HepG2 (cell line): Measurements from ENCODE around the gene UQCC2. TPM values are rescaled to one million over a fixed set of nuclear protein-coding genes. Genes with fewer than 3 reads are reported as not detected.

Experiments used
- ATAC-seq: fragments of 200-7000 bp; cut with Tn5 transposase; 3 replicates; pipeline ENCODE4 v1.9.1; 2020; ENCODE audit warnings: mild to moderate bottlenecking, moderate library complexity
- BruUV-seq: library from RNA; stranded (reverse); fragments of 400-500 nt; replicated peaks from 2 replicates; lab custom pipeline; 2021; lab: Mats Ljungman, UMichigan
- CTCF ChIA-PET: fragments of 300-600 bp; formaldehyde crosslinking; extraction: SDS; loops from one replicate; lab custom pipeline; 2021; ENCODE audit warnings: low total read pairs, inconsistent platforms, low intra/inter-chr PET ratio; lab: Yijun Ruan, JAX
- POLR2A ChIA-PET: fragments of 350-600 bp; sonication (Branson Sonifier 250); formaldehyde crosslinking; loops from one replicate; lab custom pipeline; 2020; ENCODE audit warnings: antibody characterized with exemption, inconsistent platforms; lab: Yijun Ruan, JAX
- DNase-seq: peaks from one replicate; pipeline ENCODE4 v3.0.0-alpha.2; 2015; ENCODE audit warnings: low spot score
- FAIRE-seq: peaks from 3 replicates; lab custom pipeline; 2011; peaks lifted over from hg19 to GRCh38; lab: Jason Lieb, UNC
- H2AFZ ChIP-seq: one replicate; pipeline ENCODE4 v1.6.1; 2011; ENCODE audit warnings: low read length, inconsistent platforms
- H3K27ac ChIP-seq: fragments of 300-600 bp; 3 replicates; pipeline ENCODE4 v1.8.0; 2011; ENCODE audit warnings: mixed run types, mild to moderate bottlenecking, mixed read lengths, low read length, inconsistent platforms; ENCODE audit not compliant: insufficient read depth; ENCODE audit errors: extremely low read length
- H3K27me3 ChIP-seq, 2 experiments: fragments of 200-600 bp in 1 of 2; 2 replicates in 1 of 2; 3 replicates in 1 of 2; pipeline versions ENCODE4 v1.6.0 to v1.8.0; 2011; ENCODE audit warnings: low read length in 2 of 2, mild to moderate bottlenecking in 2 of 2, moderate library complexity in 2 of 2, inconsistent platforms in 1 of 2; ENCODE audit not compliant: insufficient read depth in 2 of 2, control insufficient read depth in 1 of 2
- H3K36me3 ChIP-seq, 2 experiments: fragments of 200-600 bp in 1 of 2; replicated peaks in 1 of 2; 2 replicates in 1 of 2; 3 replicates in 1 of 2; pipeline versions ENCODE4 v1.5.1 to v1.8.0; 2011; ENCODE audit warnings: low read length in 2 of 2, inconsistent platforms in 1 of 2; ENCODE audit not compliant: insufficient read depth in 2 of 2, control insufficient read depth in 1 of 2
- H3K4me1 ChIP-seq: 2 replicates; pipeline ENCODE4 v1.5.1; 2012; ENCODE audit warnings: low read length, inconsistent platforms; ENCODE audit not compliant: insufficient read depth
- H3K4me2 ChIP-seq: 2 replicates; pipeline ENCODE4 v1.6.0; 2011; ENCODE audit warnings: low read depth, low read length, inconsistent platforms
- H3K4me3 ChIP-seq, 3 experiments: fragments of 200-600 bp in 1 of 3; sonication (generic), shearing (Covaris generic) in 1 of 3; replicated peaks in 1 of 3; 2 replicates each; pipeline ENCODE4 v1.5.1; 2011 to 2016; ENCODE audit warnings: low read length in 3 of 3, inconsistent platforms in 2 of 3, low read depth in 2 of 3, mild to moderate bottlenecking in 2 of 3, control low read depth in 1 of 3, mixed read lengths in 1 of 3; ENCODE audit not compliant: insufficient read depth in 1 of 3
- H3K79me2 ChIP-seq: one replicate; pipeline ENCODE4 v1.6.1; 2011; ENCODE audit warnings: low read length, inconsistent platforms; ENCODE audit not compliant: insufficient read depth
- H3K9ac ChIP-seq: 2 replicates; pipeline ENCODE4 v1.6.0; 2011; ENCODE audit warnings: mild to moderate bottlenecking, low read depth, low read length, inconsistent platforms; ENCODE audit not compliant: insufficient read depth
- H3K9me3 ChIP-seq: 2 replicates; pipeline ENCODE4 v1.5.1; 2012; ENCODE audit warnings: mild to moderate bottlenecking, low read length
- H4K20me1 ChIP-seq: 2 replicates; pipeline ENCODE4 v1.6.0; 2011; ENCODE audit warnings: inconsistent platforms, mild to moderate bottlenecking, low read length, moderate library complexity; ENCODE audit not compliant: insufficient read depth
- MYNN ChIP-seq: sonication (generic); formaldehyde crosslinking; IDR thresholded peaks from 2 replicates; pipeline ENCODE4 v1.4.0; 2020; ENCODE audit warnings: mild to moderate bottlenecking, low read depth, missing genetic modification reagents
- ZBTB20 ChIP-seq: sonication (generic); formaldehyde crosslinking; IDR thresholded peaks from 2 replicates; pipeline ENCODE4 v1.8.1; 2023; ENCODE audit warnings: missing genetic modification reagents, low read depth, mild to moderate bottlenecking, borderline replicate concordance
- ZFAT ChIP-seq: sonication (generic); formaldehyde crosslinking; conservative IDR thresholded peaks from 2 replicates; pipeline ENCODE4 v1.8.1; 2023; ENCODE audit warnings: missing genetic modification reagents, inconsistent platforms
- ZFYVE20 ChIP-seq: sonication (generic); formaldehyde crosslinking; IDR thresholded peaks from 2 replicates; pipeline ENCODE4 v1.8.0; 2023; ENCODE audit warnings: low read depth, mild to moderate bottlenecking, moderate library complexity, missing genetic modification reagents, borderline replicate concordance
- ZNF263 ChIP-seq: sonication (generic); formaldehyde crosslinking; IDR thresholded peaks from 2 replicates; pipeline ENCODE4 v1.4.0; 2020; ENCODE audit warnings: missing genetic modification reagents
- WGBS: methylation state at CpG from one replicate; pipeline ENCODE4 v1.1.6; 2017; ENCODE audit warnings: low lambda C conversion rate; 5-methylcytosine and 5-hydroxymethylcytosine counted together
- in situ Hi-C: cut with HindIII; loops from 2 replicates; pipeline ENCODE4 v1.10.0; 2017; ENCODE audit warnings: low pct_unique_long_range_greater_than_20kb; ENCODE audit not compliant: extremely low pct_ligation_motif_present
- intact Hi-C: fragments of 100-400 bp; cut with micrococcal nuclease; formaldehyde crosslinking; loops from one replicate; pipeline ENCODE4 v1.10.0; 2022; ENCODE audit not compliant: unreplicated experiment
- polyA plus RNA-seq, 8 experiments: library from polyadenylated mRNA; depleted of rRNA in 3 of 8; stranded (reverse) in 7 of 8; unstranded in 1 of 8; fragments of >200 nt; fragmentation: Illumina TruSeq in 4 of 8; extraction: Trizol in 4 of 8; gene quantifications; 2 replicates each; pipeline versions ENCODE4 v1.2.1 to v1.2.3, GENCODE V29; 2011 to 2016; ENCODE audit warnings: low read depth in 4 of 8, missing spikeins in 1 of 8, mixed read lengths in 1 of 8; ENCODE audit not compliant: insufficient read depth in 1 of 8
- total RNA-seq, 5 experiments: library from RNA; depleted of rRNA; stranded (reverse); fragments of >200 nt; fragmentation: Illumina TruSeq; extraction: Trizol; gene quantifications; 2 replicates each; pipeline ENCODE4 v1.2.3, GENCODE V29; 2016; ENCODE audit warnings: low read depth in 1 of 5
- TF ChIP-seq, protein P1 (sequence below): sonication (generic); formaldehyde crosslinking; IDR thresholded peaks from 2 replicates; pipeline ENCODE4 v1.5.0; 2020; ENCODE audit warnings: mild to moderate bottlenecking, missing genetic modification reagents
- TF ChIP-seq, protein P2 (sequence below): sonication (generic); formaldehyde crosslinking; IDR thresholded peaks from 2 replicates; pipeline ENCODE4 v1.9.0; 2021; ENCODE audit warnings: missing genetic modification reagents, borderline replicate concordance
- TF ChIP-seq, protein P3 (sequence below), 2 experiments: sonication (generic) in 1 of 2; formaldehyde crosslinking in 1 of 2; IDR thresholded peaks; 2 replicates each; pipeline versions ENCODE4 v1.5.1 to v1.6.1; 2011 to 2020; ENCODE audit warnings: borderline replicate concordance in 1 of 2, low read depth in 1 of 2, low read length in 1 of 2, mild to moderate bottlenecking in 1 of 2, missing genetic modification reagents in 1 of 2, moderate library complexity in 1 of 2

The UQCC2 gene
- total and polyA plus RNA-seq, 2 of the 13 experiments (the other 11 are each of a cell fraction or from before 2014, with no cell fraction given): 82.4 to 238 TPM

DNA sequence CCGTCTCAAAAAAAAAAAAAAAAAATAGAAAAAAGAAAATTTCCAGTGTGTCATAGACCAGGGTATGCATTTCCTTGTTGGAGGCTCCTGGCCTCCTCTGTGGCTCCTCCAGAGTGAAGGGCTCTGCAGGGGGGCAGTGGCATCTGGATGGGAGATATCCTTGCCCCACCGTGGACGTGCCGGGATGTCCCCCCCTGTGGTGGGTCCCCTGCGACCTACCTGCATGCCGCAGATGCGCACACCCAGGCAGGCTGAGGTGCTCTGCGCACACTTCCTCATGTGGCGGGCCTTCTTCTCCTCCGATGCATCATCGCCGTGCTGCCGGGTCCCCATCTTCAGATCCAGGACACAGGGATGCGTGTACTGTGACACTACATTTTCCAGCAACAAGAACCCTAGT, 13.7 kb upstream of the UQCC2 start:
- POLR2A ChIA-PET: no interaction called here
- TF ChIP-seq ZNF263 (CRISPR knock-in tag) (no peak), ZFAT (no peak), ZFYVE20 (no peak), ZBTB20 (CRISPR knock-in tag) (no peak)
- TF ChIP-seq, protein P1, sequence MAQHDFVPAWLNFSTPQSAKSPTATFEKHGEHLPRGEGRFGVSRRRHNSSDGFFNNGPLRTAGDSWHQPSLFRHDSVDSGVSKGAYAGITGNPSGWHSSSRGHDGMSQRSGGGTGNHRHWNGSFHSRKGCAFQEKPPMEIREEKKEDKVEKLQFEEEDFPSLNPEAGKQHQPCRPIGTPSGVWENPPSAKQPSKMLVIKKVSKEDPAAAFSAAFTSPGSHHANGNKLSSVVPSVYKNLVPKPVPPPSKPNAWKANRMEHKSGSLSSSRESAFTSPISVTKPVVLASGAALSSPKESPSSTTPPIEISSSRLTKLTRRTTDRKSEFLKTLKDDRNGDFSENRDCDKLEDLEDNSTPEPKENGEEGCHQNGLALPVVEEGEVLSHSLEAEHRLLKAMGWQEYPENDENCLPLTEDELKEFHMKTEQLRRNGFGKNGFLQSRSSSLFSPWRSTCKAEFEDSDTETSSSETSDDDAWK (CRISPR knock-in tag): no peak
- Histone ChIP-seq H3K4me1 (no peaks in the 10 kb centered on the region), H3K4me2 (no peak overlapping the region), H3K36me3 (no peaks in the 10 kb centered on the region), H3K27me3 (peaks cover 0 to 2% of the 10 kb centered on the region in 2 experiments; a peak in 1 of 5 replicates), H3K79me2 (no peaks in the 10 kb centered on the region), H4K20me1 (no peaks in the 10 kb centered on the region), H3K9ac (no peak overlapping the region), H3K4me3 (no peak overlapping the region), H2AFZ (no peak overlapping the region), H3K9me3 (no peaks in the 10 kb centered on the region), H3K27ac (no peak overlapping the region)
- ATAC-seq (no peak), FAIRE-seq (no peak), DNase-seq (no peak)
- intact Hi-C loops: no loop called here
- BruUV-seq: no TSS peak
- in situ Hi-C loops: no loop called here
- CTCF ChIA-PET: no interaction called here
- 81% methylated on average over 9 of the region's 14 CpGs for WGBS

DNA sequence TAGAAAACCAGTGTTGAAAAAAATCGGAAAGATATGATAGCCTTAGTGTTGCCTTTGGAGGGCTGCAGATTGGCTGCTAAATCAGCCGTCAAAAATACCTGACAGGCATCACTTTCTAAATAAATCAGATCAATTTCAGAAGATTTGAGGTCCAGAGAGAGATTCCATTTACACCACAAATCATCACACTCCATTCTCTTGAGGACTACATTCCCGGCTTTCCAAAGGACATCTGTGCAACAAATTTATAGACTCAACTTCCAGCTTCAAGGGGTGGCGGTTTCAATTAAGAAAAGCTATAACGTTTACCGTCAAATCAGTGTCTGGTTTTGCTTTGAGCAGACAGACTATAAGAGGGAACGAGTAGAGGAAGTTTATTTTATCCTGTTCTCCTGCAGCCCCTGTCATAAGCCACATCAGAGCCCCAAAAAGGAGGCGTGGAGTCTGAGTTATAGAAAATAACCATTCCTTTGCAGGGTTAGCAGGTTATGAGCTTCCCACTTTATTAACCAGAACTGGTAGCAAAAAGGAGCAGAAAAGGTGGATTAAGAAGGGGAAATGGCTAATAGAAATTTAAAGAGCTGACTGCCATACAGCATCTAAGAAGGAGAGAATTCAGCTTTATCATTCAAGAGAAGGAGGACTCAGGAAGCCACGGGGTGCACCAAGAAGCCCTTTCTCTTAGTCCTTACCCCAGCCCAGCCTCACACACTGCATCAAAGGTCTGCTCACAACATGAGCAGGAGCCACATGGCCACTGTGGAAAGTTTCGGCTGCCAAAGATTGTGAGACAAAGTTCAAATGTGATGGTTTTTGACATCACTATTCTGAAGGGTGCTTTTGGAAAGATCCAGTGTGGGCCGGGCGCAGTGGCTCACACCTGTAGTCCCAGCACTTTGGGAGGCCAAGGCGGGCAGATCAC, 12.9 kb upstream of the UQCC2 start:
- no peaks in the 10 kb centered on the region for H3K36me3 ChIP-seq
- H3K9ac ChIP-seq: no peak overlapping the region
- no peaks in the 10 kb centered on the region for H3K4me1 ChIP-seq
- intact Hi-C loops: no loop called here
- DNase-seq: no peak
- 64% methylated on average over 13 of the region's 13 CpGs for WGBS
- H3K4me3 ChIP-seq: no peak overlapping the region
- FAIRE-seq: no peak
- no peak overlapping the region for H3K4me2 ChIP-seq
- H2AFZ ChIP-seq: no peak overlapping the region
- ChIA-PET POLR2A (no interaction called here), CTCF (no interaction called here)
- in situ Hi-C loops: no loop called here
- no peaks in the 10 kb centered on the region for H3K9me3 ChIP-seq
- H3K79me2 ChIP-seq: no peaks in the 10 kb centered on the region
- H3K27me3 ChIP-seq: peaks cover 0 to 6% of the 10 kb centered on the region in 2 experiments; a peak in 1 of 5 replicates
- no peak overlapping the region for H3K27ac ChIP-seq
- H4K20me1 ChIP-seq: no peaks in the 10 kb centered on the region
- no TSS peak for BruUV-seq
- ATAC-seq: no peak
- TF ChIP-seq, protein P2, sequence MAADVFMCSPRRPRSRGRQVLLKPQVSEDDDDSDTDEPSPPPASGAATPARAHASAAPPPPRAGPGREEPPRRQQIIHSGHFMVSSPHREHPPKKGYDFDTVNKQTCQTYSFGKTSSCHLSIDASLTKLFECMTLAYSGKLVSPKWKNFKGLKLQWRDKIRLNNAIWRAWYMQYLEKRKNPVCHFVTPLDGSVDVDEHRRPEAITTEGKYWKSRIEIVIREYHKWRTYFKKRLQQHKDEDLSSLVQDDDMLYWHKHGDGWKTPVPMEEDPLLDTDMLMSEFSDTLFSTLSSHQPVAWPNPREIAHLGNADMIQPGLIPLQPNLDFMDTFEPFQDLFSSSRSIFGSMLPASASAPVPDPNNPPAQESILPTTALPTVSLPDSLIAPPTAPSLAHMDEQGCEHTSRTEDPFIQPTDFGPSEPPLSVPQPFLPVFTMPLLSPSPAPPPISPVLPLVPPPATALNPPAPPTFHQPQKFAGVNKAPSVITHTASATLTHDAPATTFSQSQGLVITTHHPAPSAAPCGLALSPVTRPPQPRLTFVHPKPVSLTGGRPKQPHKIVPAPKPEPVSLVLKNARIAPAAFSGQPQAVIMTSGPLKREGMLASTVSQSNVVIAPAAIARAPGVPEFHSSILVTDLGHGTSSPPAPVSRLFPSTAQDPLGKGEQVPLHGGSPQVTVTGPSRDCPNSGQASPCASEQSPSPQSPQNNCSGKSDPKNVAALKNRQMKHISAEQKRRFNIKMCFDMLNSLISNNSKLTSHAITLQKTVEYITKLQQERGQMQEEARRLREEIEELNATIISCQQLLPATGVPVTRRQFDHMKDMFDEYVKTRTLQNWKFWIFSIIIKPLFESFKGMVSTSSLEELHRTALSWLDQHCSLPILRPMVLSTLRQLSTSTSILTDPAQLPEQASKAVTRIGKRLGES (CRISPR knock-in tag): no peak
- TF ChIP-seq, protein P3, sequence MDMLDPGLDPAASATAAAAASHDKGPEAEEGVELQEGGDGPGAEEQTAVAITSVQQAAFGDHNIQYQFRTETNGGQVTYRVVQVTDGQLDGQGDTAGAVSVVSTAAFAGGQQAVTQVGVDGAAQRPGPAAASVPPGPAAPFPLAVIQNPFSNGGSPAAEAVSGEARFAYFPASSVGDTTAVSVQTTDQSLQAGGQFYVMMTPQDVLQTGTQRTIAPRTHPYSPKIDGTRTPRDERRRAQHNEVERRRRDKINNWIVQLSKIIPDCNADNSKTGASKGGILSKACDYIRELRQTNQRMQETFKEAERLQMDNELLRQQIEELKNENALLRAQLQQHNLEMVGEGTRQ (IDR thresholded peaks at IDR 0.05; ENCODE audit: low read depth, low read length): no peak
- TF ChIP-seq, protein P3 (CRISPR knock-in tag; IDR thresholded peaks at IDR 0.05; ENCODE audit: borderline replicate concordance): no peak
- TF ChIP-seq MYNN: no peak
